ENCODE results near the gene HNRNPC.
"Not testable (repeated sequence)": the region's sequence is repeated elsewhere in the genome, so short reads cannot be mapped to it uniquely, and the experiment has no call there.

GRCh38 chr14:21212824-21213223, 56.4 kb downstream of the HNRNPC start:
- TF ChIP-seq, protein P1, sequence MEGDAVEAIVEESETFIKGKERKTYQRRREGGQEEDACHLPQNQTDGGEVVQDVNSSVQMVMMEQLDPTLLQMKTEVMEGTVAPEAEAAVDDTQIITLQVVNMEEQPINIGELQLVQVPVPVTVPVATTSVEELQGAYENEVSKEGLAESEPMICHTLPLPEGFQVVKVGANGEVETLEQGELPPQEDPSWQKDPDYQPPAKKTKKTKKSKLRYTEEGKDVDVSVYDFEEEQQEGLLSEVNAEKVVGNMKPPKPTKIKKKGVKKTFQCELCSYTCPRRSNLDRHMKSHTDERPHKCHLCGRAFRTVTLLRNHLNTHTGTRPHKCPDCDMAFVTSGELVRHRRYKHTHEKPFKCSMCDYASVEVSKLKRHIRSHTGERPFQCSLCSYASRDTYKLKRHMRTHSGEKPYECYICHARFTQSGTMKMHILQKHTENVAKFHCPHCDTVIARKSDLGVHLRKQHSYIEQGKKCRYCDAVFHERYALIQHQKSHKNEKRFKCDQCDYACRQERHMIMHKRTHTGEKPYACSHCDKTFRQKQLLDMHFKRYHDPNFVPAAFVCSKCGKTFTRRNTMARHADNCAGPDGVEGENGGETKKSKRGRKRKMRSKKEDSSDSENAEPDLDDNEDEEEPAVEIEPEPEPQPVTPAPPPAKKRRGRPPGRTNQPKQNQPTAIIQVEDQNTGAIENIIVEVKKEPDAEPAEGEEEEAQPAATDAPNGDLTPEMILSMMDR (IDR thresholded peaks at IDR 0.05; ENCODE audit: borderline replicate concordance, extremely low read depth, low read length, poor library complexity, severe bottlenecking), result not testable (repeated sequence)
- not testable (repeated sequence) for TF ChIP-seq EZH2 (IDR thresholded peaks at IDR 0.05; ENCODE audit: borderline replicate concordance, low read depth, low read length, severe bottlenecking)

All from DND-41 (cell line).